Activated T-cell treated with anti-CD3 and anti-CD28 coated beads, Interleukin-2, amount 50 U/mL, for 48 hours (primary cell): ENCODE data around the gene NT5C3B.
A peak's percentile ranks its signal among the peaks of the same experiment; 100 is the strongest.
"Not testable (repeated sequence)": the region's sequence is repeated elsewhere in the genome, so short reads cannot be mapped to it uniquely, and the experiment has no call there.

Experiments
- DNase-seq, 2 experiments: peaks; one replicate each; pipeline ENCODE4 v3.0.0-alpha.2; 2020

Gene NT5C3B

GRCh38 chr17:41835800-41836549 is at the start of gene NT5C3B:
Gene NT5C3B, minus strand, starts transcription at chr17:41836232. Its CDS starts 39 bp downstream, at chr17:41836193.
- DNase-seq = peak; percentile 68 to 76

DNA sequence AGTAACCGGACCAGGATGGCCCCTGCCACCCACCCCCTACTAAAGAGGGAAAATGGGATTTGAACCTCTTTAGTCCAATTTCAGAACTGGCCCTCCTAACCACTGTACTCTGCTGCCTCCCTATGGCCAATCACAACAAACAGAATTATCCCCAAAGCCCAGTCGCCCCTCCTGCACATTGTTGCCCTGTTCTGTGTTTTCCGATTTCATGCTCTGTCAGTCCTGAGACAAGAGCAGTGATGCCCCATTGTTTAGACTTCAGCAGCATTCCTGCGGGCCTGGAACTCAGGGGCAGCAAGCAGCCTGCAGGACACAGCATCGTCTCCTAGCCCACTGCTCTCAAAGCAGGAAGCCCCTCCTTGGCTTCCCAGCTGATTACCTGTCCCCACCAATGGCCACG is 49.7 kb upstream of the NT5C3B start:
- DNase-seq = no peak

GRCh38 chr17:41882756-41883155 is 46.7 kb upstream of the NT5C3B start:
- DNase-seq = no peak

DNA sequence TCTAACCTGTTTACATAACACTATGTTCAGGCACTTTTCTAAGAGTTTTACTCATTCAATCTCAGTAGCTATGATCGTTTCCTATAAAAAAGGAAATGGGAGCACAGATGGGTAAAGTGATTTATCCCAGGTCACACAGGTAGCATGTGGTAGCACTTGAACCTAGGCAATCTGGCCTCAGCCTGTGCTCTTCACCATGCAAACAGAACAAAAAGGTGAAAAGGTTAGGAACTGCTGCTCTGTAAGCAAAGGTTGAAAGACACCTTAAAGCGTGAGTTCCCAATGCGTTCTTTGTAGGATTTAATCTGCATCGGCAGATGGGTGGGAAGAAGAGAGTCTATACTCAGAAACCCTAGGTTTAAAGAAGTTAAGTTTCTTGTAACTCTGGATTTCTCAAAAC is 44.1 kb upstream of the NT5C3B start:
- no peak for DNase-seq

- DNase-seq = not testable (repeated sequence)
These were observed 38.2 kb upstream of the NT5C3B start for GRCh38 chr17:41874293-41874670.

- DNase-seq = no peak
These were observed 37.7 kb upstream of the NT5C3B start for GRCh38 chr17:41873559-41874292.

GRCh38 chr17:41871789-41872188 is 35.8 kb upstream of the NT5C3B start:
- no peak for DNase-seq

DNA sequence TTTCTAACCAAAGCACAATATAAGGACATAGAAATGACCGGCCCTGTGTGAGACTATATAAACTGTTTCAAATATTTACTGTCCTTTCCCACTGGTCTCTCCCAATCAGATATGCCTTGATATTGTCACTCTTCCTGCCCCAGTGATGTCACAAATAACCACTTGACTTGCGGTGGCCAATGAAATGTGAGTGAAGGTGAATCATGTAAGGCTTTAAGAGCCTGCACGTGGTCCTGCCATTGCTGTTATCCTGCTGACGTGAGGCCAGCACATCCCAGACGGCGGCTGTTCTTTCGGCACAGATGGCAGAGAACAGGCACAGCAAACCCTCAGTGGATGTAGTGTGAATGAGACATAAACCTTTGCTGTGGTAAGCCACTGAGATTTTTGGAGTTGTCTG is 34.6 kb upstream of the NT5C3B start:
- DNase-seq = no peak

DNA sequence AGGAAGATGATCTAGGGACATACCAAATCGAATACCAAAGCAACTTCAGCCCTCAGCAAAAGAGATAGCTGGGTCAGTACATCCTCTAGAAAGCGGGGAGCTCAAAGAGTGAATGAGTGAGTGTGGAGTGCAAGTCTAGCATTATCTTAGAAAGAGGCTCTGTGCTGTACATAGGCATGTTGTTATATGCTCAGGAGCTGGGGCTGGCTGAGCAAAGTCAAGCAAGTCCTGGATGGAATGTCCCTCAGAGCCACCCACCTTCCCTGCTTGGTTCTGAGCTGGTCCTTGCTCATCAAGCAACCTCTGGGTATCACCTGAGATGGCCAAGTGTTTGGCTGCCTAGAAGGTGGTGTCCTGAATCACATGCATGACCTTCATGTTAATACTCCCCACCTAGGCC is 34.1 kb upstream of the NT5C3B start:
- no peak for DNase-seq

DNA sequence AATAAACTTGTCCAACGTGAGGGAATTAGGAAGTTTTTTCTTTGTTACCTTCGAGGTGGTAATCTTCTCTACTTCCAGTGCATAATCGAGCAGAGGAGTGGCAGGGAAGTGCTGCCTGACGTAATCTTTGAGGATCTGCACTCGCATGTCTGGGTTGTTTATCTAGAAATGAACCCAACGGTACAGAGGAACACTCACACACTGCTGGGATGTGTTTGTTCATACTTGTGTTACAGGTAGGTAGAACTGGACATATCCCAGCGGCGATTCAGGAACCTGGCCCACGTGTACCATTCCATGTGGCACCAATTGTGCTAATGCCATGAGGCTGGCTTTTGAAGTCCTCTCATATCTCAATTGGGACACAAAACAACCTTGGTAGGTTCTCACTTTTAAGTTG is 33.4 kb upstream of the NT5C3B start:
- DNase-seq = peak in 1 of 2 experiments; percentile 39

GRCh38 chr17:41868568-41868967 is 32.5 kb upstream of the NT5C3B start:
- peak in 1 of 2 experiments; percentile 26 for DNase-seq

DNA sequence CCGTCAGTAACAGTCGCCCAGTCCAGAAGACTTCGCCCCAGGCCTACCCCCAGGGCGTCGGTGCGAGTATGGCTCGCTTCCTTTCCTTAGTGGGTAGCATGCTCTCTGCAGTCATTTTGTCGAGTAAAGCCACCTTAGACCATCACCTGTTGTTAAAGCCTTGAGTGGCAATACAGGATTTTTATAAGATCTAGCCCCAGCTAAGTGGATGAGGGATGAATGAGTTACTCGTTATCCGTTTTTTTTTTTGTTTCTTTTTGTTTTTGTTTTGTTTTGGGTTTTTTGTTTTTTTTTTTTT is 29.5 kb upstream of the NT5C3B start:
- no peak for DNase-seq

DNA sequence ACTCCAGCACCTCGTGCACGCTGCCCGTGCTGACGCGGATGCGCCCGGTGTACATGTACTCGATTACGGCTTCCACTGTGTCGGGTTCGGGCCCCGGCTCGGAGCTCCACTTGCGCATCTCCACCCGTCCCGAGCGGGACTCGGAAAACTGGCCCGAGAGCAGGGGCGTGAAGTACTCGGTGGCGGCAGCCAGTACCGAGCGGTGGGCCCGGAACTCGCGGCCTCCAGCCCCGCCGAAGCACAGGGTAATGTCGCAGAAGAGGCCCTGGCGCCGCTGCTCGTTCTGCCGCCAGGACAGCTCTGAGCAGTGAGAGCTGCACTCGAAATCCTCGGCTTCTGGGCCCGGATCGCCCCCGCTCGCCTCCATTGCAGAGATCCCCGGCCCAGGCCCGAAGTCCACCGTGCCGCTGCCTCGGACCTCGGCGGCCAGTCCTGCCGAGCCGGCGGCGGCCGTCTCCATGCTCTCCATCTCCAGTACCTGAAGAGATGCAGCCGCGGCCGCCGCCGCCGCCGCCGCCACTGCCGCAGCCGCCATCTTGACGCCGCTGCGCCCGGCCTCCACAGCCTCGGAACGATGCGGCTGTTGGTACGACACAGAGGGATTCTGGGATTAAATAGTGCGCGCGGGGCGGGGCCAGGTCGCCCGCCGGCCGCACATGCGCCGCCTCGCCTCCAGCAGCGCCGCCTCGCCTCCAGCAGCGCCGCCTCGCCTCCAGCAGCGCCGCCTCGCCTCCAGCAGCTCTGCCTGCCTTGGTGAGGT is 29.0 kb upstream of the NT5C3B start, which contains the start of gene KLHL11:
Gene KLHL11 (minus strand): TSS at position 588 of the 760 bp plus-strand sequence. CDS start 53 bp downstream, at position 535.
- peak; percentile 87 to 93 for DNase-seq

- peak in 1 of 2 experiments; percentile 69 for DNase-seq
These were observed 28.4 kb upstream of the NT5C3B start for GRCh38 chr17:41864498-41864835.

DNA sequence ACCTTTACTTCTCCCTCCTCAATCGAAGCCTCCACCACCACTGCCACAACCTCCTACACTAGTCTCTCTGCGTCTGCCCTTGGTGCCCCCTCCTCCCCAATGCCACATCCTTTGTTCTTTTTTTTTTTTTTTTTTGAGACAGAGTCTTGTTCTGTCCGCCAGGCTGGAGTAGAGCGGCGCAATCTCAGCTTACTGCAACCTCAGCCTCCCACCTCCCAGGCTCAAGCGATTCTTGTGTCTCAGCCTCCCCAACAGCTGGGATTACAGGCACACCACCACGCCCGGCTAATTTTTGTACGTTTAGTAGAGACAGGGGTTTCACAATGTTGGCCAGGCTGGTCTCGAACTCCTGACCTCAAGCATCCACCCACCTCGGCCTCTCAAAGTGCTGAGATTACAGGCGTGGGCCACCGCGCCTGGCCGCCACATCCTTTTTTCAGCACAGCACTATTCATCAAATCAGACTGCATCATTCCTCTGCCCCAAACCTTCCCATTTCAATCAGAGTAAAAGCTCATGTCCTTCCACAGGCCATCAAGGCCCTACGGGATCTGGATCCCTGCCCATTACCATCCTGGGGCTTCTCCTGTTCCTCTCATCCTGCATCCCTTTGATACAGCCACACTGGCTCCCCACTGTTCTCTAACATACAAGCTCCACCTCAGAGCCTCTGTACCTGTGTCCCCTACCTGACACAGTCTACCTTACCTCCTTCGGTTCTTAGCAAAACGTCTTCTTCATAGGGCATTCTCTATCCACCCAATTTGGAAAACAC is 27.2 kb upstream of the NT5C3B start:
- DNase-seq = peak; percentile 66 to 73

DNA sequence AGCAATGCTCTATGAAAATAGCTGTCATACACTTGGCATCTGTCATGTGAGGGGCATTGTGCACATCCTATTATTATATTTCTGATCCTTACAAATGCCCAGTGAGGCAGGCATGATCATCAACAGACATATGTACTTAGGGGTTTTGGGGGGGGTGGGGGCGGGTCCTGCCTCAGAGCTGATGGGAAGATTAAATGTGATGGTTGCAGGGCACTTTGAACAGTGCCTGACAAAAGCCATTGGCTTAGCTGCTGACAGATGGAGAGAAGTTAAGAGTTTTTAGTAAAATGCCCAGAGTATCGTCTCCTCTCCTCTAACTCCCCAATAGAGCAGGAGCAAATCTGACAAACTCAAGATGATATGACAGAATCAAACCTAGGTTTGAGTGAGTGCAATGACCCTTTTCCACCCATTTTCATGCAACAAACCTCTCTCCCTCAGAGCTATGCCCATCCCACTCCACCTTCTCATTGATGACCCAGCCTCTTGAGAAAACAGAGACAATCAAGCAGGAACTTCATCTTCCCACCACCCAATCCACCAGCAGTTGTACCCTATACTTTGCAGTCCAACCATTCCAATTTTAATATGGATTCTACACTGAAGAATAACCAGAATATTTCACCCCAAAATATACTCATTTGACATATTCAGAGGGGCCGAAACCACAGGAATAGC is 24.4 kb upstream of the NT5C3B start:
- DNase-seq = no peak

DNA sequence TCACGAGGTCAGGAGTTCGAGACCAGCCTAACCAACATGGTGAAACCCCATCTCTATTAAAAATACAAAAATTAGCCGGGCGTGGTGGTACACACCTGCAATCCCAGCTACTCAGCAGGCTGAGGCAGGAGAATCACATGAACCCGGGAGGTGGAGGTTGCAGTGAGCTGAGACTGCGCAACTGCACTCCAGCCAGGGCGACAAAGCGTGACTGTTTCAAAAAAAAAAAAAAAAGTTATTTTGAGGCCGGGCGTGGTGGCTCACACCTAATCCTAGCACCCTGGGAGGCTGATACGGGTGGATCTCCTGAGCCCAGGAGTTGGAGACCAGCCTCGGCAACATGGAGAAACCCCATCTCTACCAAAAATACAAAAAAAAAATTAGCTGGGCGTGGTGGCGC is 15.3 kb upstream of the NT5C3B start:
- not testable (repeated sequence) for DNase-seq

DNA sequence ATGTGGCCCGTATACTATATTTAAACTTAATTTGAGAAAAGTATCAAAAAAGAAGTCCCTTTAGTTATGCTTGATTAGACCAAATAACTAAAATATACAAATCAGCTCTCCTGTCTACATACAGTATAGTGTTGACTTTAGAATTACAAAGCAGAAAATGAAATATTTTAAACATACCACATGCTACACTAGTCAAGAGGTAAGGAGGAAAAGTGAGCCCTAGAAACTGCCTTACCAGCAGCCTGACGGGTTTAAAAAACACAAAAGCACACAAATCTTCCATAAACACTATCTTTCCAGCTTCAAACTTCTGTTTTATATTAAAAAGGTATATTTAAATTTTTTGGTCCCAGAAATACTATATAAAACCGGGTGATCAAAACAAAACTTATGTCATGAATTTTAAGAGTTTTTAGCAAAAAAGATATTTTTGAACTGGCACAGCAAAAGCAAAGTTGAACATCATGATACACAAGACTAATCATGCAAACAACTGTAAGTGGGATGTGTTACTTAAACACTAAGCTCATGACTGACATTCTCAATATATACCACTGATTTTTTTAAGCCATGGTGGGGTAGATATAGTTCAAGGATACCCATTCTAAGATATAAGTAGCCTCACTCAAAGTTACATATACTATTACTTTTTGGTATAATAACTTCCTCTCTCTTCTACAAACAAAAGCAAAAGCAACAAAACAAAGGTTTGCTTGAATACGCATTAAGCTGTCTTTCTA is 13.4 kb upstream of the NT5C3B start:
- no peak for DNase-seq

GRCh38 chr17:41848788-41849187 is 12.8 kb upstream of the NT5C3B start:
- DNase-seq = no peak

GRCh38 chr17:41844971-41845370 is 8.9 kb upstream of the NT5C3B start:
- DNase-seq = no peak

- DNase-seq = not testable (repeated sequence)
These were observed 4.7 kb upstream of the NT5C3B start for GRCh38 chr17:41840781-41841180.

- not testable (repeated sequence) for DNase-seq
These were observed 3.4 kb upstream of the NT5C3B start for GRCh38 chr17:41839448-41839847.
